Left lobe of liver (tissue), 2 donors: ENCODE data around the gene TACC2. TPM values are rescaled to one million over a fixed set of nuclear protein-coding genes. Genes with fewer than 3 reads are reported as not detected.
A peak's percentile ranks its signal among the peaks of the same experiment; 100 is the strongest.

ENCODE experiments used
- ATAC-seq: fragments of 200-7000 bp; cut with Tn5 transposase; one replicate; pipeline ENCODE4 v1.9.1; 2020; ENCODE audit warnings: mild to moderate bottlenecking, moderate library complexity
- DNase-seq: peaks from one replicate; pipeline ENCODE4 v3.0.0-alpha.2; 2020; ENCODE audit warnings: low spot score
- total RNA-seq: library from RNA; stranded (reverse); gene quantifications from one replicate; pipeline ENCODE4 v1.2.1, GENCODE V29; 2021
- donor health status: DM: no; HTN: no; CAD: no; lungs with moderate emphysema.
- donor health status: DM: no; HTN: yes; CAD: no.

Gene TACC2, protein sequence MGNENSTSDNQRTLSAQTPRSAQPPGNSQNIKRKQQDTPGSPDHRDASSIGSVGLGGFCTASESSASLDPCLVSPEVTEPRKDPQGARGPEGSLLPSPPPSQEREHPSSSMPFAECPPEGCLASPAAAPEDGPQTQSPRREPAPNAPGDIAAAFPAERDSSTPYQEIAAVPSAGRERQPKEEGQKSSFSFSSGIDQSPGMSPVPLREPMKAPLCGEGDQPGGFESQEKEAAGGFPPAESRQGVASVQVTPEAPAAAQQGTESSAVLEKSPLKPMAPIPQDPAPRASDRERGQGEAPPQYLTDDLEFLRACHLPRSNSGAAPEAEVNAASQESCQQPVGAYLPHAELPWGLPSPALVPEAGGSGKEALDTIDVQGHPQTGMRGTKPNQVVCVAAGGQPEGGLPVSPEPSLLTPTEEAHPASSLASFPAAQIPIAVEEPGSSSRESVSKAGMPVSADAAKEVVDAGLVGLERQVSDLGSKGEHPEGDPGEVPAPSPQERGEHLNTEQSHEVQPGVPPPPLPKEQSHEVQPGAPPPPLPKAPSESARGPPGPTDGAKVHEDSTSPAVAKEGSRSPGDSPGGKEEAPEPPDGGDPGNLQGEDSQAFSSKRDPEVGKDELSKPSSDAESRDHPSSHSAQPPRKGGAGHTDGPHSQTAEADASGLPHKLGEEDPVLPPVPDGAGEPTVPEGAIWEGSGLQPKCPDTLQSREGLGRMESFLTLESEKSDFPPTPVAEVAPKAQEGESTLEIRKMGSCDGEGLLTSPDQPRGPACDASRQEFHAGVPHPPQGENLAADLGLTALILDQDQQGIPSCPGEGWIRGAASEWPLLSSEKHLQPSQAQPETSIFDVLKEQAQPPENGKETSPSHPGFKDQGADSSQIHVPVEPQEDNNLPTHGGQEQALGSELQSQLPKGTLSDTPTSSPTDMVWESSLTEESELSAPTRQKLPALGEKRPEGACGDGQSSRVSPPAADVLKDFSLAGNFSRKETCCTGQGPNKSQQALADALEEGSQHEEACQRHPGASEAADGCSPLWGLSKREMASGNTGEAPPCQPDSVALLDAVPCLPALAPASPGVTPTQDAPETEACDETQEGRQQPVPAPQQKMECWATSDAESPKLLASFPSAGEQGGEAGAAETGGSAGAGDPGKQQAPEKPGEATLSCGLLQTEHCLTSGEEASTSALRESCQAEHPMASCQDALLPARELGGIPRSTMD (N-terminal part only)
- 21.5 TPM for total RNA-seq

DNA sequence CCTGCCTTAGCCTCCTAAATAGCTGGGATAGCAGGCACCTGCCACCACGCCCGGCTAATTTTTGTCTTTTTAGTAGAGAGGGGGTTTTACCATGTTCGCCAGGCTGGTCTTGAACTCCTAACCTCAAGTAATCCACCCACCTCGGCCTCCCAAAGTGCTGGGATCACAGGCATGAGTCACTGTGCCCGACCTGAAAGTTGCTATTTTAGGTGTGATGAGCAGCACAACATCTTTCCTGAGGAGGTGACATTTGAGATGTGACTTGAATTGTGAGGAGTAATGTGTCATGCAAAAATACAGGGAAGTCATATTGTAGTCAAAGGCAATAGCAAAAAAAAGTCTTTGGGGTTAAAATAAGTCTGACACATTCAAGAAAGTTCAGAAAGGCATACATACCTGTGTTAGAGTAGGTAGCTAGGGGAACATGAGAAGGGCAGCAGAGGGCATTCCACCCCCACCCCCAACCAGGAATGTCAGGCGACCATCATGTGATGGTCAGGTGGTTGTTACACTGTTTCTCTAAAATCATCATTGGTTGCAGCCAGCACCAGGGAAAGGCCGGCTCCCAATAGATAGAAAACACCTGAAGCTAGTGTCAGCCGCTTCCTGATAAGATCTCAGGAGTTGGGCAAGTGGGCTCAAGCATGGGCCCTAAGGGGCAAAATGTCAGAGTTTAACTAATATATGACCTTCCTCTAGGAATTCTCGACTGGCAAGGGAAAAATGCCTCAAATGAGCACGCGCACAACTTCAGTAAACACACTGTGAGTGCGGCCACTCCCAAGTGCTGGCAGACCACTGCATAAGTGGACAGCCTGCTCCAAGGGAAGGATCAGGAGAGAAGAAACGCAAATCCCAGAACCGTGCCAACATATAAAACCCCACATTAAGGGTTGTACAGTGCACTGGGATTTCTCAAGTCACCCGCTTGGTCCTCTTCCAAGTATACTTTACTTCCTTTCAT, at the start of gene TACC2:
TSS of gene TACC2 (plus strand) at position 803 of the 964 bp plus-strand sequence. CDS start 32,819 bp downstream, outside the sequence.
- ATAC-seq (no peak), DNase-seq (no peak)

DNA sequence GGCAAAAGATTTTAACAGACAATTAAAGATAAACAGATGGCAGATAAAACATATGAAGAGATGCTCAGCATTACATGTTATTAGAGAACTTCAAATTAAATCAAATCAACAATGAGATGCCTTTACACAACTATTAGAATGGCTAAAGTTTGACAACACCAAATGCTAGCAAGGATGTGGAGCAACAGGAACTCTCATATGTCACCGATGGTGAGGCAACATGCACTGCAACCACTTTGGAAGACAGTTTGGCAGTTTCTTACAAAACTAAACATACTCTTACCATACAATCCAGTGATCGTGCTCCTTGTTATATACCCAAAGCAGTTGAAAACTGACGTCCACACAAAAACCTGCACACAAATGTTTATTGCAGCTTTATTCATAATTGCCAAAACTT, 47.4 kb upstream of the TACC2 start:
- ATAC-seq, result no peak
- no peak for DNase-seq

DNA sequence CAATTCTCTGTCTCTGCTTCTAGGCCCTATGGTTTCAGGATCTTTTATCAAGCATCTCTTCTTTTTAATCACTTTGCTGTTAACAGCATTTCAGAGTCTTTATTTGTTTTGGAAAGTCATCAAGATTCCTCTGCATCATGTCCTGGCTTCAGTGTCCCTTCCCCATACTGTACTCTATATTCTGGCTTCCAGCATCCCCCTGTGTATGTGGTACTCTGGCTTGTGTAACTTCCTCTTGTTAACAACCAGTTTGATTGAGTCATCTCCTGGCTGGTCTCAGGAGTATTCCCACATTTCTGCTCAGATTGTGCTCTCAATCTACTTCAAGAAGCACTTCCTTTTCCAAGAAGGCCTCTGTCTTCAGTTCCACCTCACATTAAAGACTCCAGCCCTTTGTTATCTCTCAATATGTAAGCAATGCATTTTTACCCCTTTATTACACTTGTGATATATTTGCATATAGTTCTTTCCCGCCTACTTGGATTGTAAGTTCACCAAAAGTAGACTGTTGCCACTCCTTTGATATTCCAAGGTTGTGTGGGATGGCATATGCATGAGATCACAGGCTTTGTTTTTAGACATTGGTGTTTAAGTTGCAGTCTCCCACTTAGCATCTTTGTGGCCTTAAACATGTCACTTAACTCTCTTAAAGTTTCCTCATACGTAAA, 46.1 kb upstream of the TACC2 start:
- DNase-seq (no peak), ATAC-seq (no peak)

DNA sequence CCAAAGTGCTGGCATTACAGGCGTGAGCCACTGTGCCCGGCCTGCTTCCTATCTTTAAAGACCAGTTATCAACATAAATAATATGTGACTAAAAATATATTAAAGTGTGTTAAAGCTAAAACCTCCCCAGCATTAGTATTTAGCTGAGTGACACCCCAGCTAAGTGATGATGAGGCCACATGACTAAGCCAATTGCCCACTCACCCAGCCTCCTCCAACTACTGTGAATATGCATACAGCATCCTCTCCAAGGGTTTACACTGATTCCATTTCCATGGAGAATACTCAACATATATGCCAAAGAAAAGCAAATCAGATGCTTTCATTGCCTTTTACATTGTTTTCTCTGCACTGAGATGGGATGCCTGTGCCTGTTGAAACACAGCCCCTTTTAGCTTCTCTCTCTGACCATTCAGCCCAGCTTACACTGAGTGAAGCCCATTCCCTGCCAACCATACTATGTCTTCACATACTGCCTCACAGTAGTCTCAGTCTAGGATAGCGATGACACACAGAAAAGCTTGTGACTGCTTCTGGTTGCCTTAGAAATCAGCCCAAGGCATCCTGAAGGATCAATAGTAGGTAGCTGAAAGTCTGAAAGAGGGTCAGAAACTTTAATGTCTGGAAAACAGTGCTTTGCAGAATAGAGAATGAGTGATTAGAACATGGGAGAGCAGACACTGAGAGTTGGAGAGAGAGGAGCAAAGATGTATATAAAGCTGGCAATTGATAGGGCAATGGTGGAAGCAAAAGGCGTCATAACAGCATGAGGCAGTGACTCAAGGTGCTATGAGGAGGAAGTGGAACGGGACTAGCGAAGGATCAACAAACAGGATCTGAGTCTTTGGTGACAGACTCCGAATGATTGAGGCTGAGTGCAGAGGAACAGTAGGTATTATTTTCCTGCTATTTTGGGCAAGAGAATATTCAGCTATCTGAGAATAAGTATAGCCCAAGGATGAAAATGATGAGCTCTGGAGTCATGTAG, 41.3 kb upstream of the TACC2 start:
- DNase-seq (no peak), ATAC-seq (no peak)

DNA sequence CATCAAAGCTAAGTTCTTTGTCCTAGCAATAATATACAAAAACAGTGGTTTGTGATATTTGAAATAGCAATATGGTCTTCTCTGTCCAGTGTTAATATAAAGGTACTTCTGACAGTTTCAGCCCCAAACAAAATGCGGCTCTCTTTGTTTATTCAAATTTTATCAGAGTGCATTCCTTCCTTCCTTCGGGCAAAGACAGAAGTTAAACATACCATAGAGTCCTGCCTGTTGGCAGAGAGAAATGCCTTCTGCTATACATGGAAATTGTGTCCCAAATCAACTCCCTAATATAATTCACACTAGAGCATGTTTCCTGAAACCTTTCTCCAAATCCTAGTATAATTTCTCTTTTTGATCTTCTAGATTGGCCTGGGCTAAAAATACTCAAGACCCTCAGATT, 39.9 kb upstream of the TACC2 start:
- ATAC-seq, result no peak
- DNase-seq, result no peak

DNA sequence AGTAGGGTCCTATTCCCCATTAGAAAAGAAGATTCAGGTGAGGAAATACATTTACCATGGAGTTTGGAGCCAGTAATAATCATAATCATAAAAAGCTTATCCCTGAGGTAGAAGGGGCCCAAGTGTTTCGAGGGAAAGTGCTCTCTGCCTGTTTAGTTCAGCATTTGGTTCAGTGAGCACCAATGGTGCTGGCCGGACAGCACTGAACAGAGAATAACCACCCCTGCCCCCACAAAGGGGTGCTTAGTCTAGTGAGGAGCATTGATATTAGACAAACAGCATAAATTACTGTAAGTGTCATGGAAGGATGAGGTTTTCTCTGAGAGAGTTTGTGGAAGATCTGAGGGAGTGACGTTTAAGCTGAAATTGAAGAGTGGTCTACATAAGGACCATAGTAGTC, 39.5 kb upstream of the TACC2 start:
- no peak for ATAC-seq
- no peak for DNase-seq

DNA sequence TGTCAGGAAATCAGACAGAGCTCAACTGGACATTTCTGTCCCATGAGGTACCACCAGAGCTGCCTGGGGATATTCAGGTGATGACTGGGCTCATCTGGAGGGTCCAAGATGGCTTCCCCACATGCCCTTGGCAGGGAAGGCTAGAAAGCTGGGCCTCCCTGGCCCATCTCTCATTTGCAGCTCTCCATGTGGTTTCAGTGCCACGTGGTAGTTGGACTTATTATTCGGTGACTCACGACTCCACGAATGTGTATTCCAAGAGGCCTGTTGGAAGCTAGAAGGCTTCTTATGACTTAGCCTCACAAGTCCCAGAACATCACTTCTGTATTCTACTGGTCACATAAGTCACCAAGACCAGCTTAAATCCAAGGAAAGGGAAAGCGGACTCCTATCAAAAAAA, 36.7 kb upstream of the TACC2 start:
- ATAC-seq, result no peak
- no peak for DNase-seq

DNA sequence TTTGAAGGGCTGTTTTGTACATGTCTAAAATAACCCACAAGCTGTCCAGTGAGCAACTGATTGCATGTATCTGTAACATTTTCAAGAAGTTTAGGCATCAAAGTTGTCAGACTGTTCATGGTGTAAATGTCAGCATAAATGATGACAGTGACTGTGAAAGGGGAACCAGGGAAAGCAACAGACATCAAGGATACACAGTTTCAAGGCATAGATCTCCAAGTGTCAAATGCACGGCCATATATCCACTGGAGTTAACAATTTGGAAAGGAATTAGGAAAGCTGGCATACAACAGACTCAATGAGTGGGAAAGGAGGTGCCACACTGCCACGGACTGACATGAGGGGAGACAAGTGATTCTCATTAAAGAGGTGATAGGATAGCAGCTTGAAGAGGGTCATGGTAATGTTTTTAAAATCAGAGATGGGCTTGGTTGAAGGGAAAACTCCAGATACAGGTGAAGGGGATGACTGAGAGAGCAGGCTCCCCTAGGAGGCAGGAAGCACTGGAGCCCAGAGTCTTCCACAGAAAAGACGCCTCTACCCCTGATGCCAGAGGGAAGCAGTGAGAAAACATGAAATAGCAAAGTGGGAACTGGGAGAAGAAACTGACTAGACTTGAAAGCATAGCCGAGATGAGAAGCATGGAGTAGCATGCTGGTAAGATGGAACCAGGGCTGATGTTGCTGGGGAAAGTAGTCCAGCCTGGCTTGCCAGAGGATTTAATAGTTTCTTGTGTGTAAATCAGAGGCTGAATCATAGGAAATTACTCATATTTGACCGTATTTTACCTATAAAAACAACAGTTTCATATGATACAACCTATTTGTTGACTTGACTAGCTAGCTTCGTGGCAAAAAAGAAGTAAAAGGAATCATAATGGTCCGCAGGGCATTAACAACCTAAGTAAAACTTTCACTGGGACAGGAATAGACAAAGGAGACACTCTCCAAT, 32.6 kb upstream of the TACC2 start:
- ATAC-seq (no peak), DNase-seq (no peak)

DNA sequence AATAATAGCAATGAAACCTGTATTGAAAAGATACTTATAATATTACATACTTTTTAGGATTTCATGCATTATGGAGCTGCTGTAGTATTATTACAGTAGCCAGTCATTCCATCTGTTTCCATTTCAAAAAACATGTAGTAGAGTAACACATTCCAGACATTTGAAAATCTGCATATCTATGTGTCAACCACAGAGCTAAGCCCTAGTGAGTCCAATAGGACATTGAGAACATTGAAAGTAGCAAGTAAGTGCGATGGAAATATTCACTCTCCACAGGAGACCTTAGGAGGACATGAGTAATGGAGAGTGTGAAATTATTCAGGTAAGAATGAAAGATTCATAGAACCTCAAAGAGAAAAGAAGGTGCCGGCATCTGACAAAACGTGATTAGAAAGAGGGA, 29.3 kb upstream of the TACC2 start:
- DNase-seq (no peak), ATAC-seq (no peak)

DNA sequence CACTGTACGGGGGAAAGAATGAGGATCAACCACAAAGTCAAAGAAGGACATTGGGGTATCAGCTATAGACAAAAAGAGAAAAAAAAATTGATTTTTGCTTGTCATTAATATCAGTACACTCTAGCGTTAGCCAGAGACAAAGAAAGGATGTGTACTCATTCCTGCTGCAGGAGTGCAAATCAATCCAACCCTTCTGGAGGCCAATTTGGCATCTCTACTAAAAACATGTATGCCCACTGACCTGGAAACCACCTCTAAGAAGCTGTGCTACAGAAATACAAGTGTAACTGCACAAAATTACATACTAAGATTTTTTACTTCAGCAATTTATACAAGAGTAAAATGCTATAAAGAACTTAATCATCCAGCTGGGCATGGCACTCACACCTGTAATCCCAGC, 27.5 kb upstream of the TACC2 start:
- DNase-seq (no peak), ATAC-seq (peak; percentile 55)

DNA sequence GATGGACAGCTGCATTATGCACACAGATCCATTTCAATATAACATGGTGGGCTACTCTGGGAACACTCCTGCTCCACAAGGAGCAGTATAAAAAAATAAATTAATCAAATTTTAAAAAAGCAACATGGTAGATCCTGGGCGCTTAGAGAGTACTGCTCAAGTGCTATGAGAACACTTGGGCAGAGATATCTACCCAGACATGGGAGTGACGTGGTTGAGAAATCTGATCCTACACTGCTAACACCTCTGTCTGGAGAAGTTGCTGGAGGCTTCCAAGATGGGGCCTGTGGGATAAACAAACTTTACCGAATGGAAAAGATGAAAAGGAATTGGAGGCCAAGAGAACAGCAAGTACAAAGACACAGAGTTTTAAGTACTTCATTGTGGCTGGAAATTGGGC, 23.0 kb upstream of the TACC2 start:
- DNase-seq (no peak), ATAC-seq (no peak)

DNA sequence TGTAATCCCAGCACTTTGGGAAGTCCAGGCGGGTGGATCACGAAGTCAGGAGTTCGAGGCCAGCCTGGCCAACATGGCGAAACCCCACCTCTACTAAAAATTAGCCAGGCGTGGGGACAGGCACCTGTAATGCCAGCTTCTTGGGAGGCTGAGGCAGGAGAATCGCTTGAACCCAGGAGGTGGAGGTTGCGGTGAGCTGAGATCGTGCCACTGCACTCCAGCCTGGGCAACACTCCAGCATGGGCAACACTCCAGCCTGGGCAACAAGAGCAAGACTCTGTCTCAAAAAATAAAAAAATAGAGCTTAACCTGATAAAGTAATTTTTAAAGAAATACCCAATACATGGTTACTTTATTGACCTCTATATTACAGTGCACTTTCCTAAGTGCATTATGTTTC, 19.9 kb upstream of the TACC2 start:
- peak; percentile 80 for DNase-seq

DNA sequence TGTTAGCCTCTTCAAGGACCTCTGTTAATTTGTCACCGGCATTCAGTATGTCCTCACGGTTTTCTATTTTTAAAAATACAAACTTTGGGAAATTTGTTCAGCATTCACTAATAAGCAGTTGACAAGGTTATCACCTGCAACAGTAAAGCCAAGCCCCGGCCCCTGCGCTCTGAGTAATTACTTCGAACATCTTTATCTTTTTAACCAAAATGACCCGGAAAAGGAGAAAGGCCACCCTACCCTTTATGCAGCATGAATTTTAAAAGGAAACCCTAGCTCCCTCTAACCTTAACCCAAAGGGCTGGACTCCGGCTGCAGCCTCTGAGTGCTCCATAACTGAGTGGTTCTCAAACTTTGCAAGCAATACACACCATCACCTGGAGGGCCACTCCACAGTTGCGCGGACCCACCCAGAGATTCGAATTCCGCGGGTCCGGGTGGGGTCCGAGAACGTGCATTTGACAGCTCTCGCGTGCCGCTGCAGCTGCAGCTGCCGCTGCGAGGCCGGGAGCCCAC, 14.9 kb upstream of the TACC2 start:
- ATAC-seq (no peak), DNase-seq (no peak)

More for the DNA sequence above, 19.9 kb upstream of the TACC2 start:
- peak; percentile 51 for ATAC-seq

DNA sequence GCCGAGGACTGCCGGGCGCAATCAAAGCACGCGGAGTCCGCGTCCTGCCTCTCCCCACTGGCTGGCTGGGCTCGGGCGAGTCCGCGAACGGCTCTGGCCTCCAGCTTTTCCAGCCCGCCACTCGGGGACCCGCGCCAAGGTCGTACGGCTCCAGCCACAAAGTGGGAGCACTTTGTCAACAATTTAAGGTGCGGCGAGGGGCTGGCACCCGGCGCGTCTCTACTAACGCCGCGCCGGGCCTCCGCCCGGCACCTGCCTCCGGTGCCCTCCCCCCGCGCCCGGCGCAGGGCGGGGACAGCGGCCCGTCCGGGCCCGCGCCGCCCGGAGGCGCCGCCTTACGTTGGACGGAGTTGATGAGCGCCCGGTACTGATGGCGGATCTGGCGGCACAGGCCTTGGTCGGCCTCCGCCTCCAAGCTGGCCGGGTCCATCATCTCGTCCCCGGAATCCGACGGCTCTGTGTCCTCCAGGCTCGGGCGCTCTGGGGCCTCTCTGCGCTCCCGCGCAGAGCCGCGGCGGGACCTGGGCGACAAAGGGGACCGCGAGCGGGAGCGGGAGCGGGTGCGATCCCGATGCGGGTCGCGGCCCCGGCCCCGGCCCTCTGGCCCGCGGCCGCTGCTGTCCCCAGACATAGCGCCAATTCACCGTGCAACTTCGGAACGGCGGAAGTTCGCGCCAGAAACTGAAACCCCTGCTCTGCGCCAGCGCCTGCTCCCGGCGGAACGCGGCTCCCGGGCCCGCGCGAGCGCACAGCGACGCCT, 14.2 kb upstream of the TACC2 start, which contains the start of gene NSMCE4A:
TSS of gene NSMCE4A (minus strand) at position 683 of the 760 bp plus-strand sequence. CDS start at position 631, 52 bp downstream.
- ATAC-seq (peak; percentile 87), DNase-seq (peak; percentile 83)

DNA sequence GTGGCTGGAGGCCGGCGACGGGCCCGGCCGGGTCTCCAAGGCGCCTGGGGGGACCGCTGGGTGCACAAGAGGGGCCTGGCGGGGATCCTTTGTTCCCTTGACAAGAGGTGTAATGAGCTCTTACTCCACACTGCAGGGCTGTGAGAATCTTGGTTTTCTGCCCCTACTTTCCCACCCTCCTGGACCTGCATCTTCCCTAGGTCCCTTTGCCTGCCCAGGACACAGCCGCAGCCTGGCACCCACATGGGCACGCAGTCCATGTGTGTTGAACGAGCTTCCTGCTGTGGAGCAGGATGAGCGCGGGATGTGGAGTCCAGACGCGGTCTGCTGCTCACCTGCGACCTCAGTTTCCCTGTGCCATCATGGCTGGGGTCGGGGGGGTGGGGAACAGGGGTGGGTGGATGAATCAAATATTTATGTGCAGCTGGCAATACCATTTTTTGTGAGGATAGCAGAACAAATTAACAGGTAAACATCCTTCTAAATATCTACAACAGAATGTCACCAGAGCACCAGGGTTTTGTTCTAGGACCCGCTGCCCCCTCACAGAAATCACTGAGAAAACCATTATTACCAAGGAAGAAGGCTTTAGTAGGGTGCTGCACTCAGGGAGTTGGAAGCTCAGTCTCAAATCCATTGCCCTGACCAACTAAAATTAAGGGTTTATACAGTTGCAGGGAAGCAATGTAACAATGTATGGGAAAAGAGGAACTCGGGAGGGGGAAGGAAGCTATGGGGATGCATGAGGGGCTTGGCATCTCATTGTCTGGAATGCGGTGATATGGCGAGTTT, 13.5 kb upstream of the TACC2 start:
- DNase-seq, result no peak
- peak; percentile 45 for ATAC-seq
